ENCODE results near the gene PCSK6. TPM values are rescaled to one million over a fixed set of nuclear protein-coding genes. Genes with fewer than 3 reads are reported as not detected.

The PCSK6 gene
- total RNA-seq, 1 donor from 2014 or later: 3.8 TPM

GRCh38 chr15:101369676-101370075 is 119.8 kb downstream of the PCSK6 start:
- Mint-ChIP-seq H3K9me3 (ENCODE audit: unreplicated experiment) (no peaks in the 10 kb centered on the region), H3K27ac (ENCODE audit: unreplicated experiment) (no peak overlapping the region), H3K27me3 (ENCODE audit: unreplicated experiment) (no peaks in the 10 kb centered on the region), H3K4me1 (ENCODE audit: low read depth, unreplicated experiment) (peaks cover 9% of the 10 kb centered on the region), H3K4me3 (ENCODE audit: unreplicated experiment) (no peak overlapping the region), H3K36me3 (ENCODE audit: unreplicated experiment) (peaks cover 11% of the 10 kb centered on the region)
- no peak for DNase-seq
- no peak for TF ChIP-seq CTCF (IDR thresholded peaks at IDR 0.05; ENCODE audit: partially characterized antibody, unreplicated experiment)

- DNase-seq: no peak
- peaks cover 9% of the 10 kb centered on the region for H3K4me1 Mint-ChIP-seq (ENCODE audit: low read depth, unreplicated experiment)
- no peak for TF ChIP-seq CTCF (IDR thresholded peaks at IDR 0.05; ENCODE audit: partially characterized antibody, unreplicated experiment)
- peaks cover 15% of the 10 kb centered on the region for H3K36me3 Mint-ChIP-seq (ENCODE audit: unreplicated experiment)
- H3K27ac Mint-ChIP-seq (ENCODE audit: unreplicated experiment): no peak overlapping the region
- H3K27me3 Mint-ChIP-seq (ENCODE audit: unreplicated experiment): no peaks in the 10 kb centered on the region
- H3K4me3 Mint-ChIP-seq (ENCODE audit: unreplicated experiment): no peak overlapping the region
- H3K9me3 Mint-ChIP-seq (ENCODE audit: unreplicated experiment): no peaks in the 10 kb centered on the region
Measured at GRCh38 chr15:101368861-101369642, 120.5 kb downstream of the PCSK6 start.

- Mint-ChIP-seq H3K4me1 (ENCODE audit: low read depth, unreplicated experiment) (peaks cover 9% of the 10 kb centered on the region), H3K4me3 (ENCODE audit: unreplicated experiment) (no peak overlapping the region), H3K27ac (ENCODE audit: unreplicated experiment) (no peak overlapping the region), H3K9me3 (ENCODE audit: unreplicated experiment) (no peaks in the 10 kb centered on the region), H3K27me3 (ENCODE audit: unreplicated experiment) (no peaks in the 10 kb centered on the region), H3K36me3 (ENCODE audit: unreplicated experiment) (peaks cover 15% of the 10 kb centered on the region)
- TF ChIP-seq CTCF (IDR thresholded peaks at IDR 0.05; ENCODE audit: partially characterized antibody, unreplicated experiment): no peak
- DNase-seq: no peak
Measured at GRCh38 chr15:101368086-101368780, 121.3 kb downstream of the PCSK6 start.

- no peak overlapping the region for H3K4me3 Mint-ChIP-seq (ENCODE audit: unreplicated experiment)
- no peaks in the 10 kb centered on the region for H3K9me3 Mint-ChIP-seq (ENCODE audit: unreplicated experiment)
- H3K4me1 Mint-ChIP-seq (ENCODE audit: low read depth, unreplicated experiment): peaks cover 2% of the 10 kb centered on the region
- H3K36me3 Mint-ChIP-seq (ENCODE audit: unreplicated experiment): peaks cover 15% of the 10 kb centered on the region
- no peak for DNase-seq
- H3K27me3 Mint-ChIP-seq (ENCODE audit: unreplicated experiment): peaks cover 1% of the 10 kb centered on the region
- H3K27ac Mint-ChIP-seq (ENCODE audit: unreplicated experiment): no peak overlapping the region
- no peak for TF ChIP-seq CTCF (IDR thresholded peaks at IDR 0.05; ENCODE audit: partially characterized antibody, unreplicated experiment)
Measured at GRCh38 chr15:101366853-101367252, 122.7 kb downstream of the PCSK6 start.

Data from glutamatergic neuron (in vitro differentiated cells).